GM10248 (cell line): ENCODE measurements around the gene DOLK.

Source experiments
- CTCF ChIA-PET: fragments of 300-600 bp; sonication (Branson Sonifier 250); formaldehyde crosslinking; extraction: SDS; loops from one replicate; lab custom pipeline; 2021; ENCODE audit warnings: antibody characterized with exemption; lab: Yijun Ruan, JAX
- POLR2A ChIA-PET: fragments of 350-650 bp; sonication (Branson Sonifier 250); formaldehyde crosslinking; extraction: SDS; loops from one replicate; lab custom pipeline; 2020; ENCODE audit warnings: antibody characterized with exemption; lab: Yijun Ruan, JAX
- DNase-seq: peaks from one replicate; pipeline ENCODE4 v3.0.0; 2012; ENCODE audit errors: extremely low spot score
- TF ChIP-seq, protein P1 (sequence below): IDR thresholded peaks from 2 replicates; pipeline ENCODE4 v1.5.1; 2012; ENCODE audit warnings: mild to moderate bottlenecking, low read depth; ENCODE audit errors: extremely low read depth, missing control alignments, control extremely low read depth

Gene DOLK

DNA sequence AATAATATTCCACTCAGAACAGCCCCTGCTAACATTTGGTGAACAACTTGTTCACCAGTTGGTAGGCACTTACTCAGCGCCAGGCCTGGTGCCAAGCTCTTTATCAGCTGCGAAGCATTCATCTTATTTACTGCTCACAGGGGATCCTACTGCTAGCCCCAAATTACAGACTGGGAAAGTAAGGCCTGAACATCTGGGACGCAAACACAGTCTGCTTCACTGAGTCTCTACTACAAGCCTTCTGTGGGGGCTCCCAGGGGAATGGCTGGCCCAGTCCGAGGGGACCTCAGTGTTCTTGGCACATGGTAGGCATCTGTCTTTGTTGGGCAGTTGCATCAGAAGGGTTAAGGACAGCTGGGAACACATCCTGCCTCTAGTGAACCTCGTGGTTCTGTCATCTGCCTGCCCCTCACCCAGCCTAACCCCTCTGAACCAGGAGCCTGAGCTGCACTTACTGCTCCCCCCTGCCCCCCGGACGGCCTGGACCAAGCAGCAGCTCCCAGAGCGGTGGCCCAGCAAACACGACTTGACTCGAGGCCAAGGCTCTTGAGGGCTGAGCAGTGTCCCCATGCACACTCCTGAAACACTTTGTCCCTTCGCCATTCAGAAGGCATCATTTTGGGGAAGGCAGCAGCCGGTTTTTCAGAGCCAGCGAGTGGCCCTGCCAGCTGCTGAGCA, 26.9 kb downstream of the DOLK start, which contains the start of gene PHYHD1:
TSS of gene PHYHD1 (plus strand) at position 602 of the 678 bp plus-strand sequence. CDS start 1,342 bp downstream, outside the sequence.
- ChIA-PET POLR2A (no interaction called here), CTCF (interaction anchor here (1.1 to 3.1 kb wide), 2 partner anchors 7 to 102 kb away, joined by 3 to 24 read pairs; partner anchors contain the start of gene ENDOG)
- TF ChIP-seq, protein P1, sequence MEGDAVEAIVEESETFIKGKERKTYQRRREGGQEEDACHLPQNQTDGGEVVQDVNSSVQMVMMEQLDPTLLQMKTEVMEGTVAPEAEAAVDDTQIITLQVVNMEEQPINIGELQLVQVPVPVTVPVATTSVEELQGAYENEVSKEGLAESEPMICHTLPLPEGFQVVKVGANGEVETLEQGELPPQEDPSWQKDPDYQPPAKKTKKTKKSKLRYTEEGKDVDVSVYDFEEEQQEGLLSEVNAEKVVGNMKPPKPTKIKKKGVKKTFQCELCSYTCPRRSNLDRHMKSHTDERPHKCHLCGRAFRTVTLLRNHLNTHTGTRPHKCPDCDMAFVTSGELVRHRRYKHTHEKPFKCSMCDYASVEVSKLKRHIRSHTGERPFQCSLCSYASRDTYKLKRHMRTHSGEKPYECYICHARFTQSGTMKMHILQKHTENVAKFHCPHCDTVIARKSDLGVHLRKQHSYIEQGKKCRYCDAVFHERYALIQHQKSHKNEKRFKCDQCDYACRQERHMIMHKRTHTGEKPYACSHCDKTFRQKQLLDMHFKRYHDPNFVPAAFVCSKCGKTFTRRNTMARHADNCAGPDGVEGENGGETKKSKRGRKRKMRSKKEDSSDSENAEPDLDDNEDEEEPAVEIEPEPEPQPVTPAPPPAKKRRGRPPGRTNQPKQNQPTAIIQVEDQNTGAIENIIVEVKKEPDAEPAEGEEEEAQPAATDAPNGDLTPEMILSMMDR = no peak
- DNase-seq = no peak

DNA sequence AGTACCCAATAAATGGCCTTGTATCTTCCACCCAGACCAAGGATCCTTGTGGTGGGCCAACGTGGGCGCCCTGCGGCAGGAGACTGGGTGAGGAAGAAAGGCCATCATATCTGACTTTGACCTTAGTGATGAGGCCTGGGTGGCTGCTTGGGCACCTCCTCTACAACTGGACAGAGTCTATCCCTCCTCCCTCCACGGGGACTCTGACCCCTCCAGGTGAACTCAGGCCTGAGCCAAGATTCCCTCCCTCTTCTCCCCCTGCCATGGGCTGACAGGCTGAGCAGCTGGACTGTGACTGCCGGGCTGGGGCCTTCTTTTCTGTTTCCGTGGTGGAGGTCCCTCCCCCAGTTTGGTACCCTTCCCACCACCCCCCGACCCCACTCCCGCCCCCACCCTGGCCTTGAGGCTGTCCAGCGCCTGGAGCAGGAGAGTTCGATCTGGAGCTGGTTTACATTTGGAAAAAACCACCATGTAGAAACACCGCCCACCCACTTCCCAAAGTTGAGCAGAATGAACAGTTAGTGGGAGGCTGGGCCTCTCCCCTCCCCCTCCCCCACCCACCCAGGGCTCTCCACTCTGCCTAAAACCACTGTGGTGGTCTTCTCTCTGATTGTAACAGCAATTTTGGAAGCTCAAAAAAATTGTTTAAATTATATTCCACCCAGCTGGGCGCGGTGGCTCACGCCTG, 27.9 kb downstream of the DOLK start:
- ChIA-PET CTCF (interaction anchor here (3.1 kb wide), 1 partner anchor 8 kb away, joined by 24 read pairs; no protein-coding TSS in a partner anchor), POLR2A (no interaction called here)
- TF ChIP-seq, protein P1 = no peak

DNA sequence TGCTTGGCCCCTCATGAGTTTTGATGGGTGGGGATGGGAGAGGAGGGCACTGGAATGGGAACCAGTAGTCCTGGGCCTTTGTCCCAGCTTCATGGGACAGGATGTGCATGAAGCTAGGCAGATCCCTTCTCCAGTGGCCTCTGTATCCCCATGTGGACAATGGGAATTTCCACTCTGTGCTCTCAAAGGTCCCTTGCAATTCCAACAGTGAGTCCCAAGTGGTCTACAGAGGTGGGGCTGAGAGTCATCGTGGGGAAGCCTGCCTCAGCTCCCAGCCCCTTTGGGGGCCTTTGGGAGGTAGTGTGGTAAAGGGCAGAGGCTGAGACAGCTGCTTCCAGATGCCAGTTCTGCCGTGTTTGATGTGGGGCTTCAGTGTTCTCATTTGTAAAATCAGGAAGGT, 28.5 kb downstream of the DOLK start:
- ChIA-PET POLR2A (interaction anchor here (0.7 kb wide), 1 partner anchor 61 kb away, joined by 8 read pairs; no protein-coding TSS in a partner anchor), CTCF (interaction anchor here (1.6 to 3.1 kb wide), 3 partner anchors 9 to 109 kb away, joined by 4 to 24 read pairs (median 4); partner anchors contain the start of gene SH3GLB2)
- no peak for DNase-seq
- TF ChIP-seq, protein P1 = no peak

More for the DNA sequence above, 27.9 kb downstream of the DOLK start:
- DNase-seq = no peak

DNA sequence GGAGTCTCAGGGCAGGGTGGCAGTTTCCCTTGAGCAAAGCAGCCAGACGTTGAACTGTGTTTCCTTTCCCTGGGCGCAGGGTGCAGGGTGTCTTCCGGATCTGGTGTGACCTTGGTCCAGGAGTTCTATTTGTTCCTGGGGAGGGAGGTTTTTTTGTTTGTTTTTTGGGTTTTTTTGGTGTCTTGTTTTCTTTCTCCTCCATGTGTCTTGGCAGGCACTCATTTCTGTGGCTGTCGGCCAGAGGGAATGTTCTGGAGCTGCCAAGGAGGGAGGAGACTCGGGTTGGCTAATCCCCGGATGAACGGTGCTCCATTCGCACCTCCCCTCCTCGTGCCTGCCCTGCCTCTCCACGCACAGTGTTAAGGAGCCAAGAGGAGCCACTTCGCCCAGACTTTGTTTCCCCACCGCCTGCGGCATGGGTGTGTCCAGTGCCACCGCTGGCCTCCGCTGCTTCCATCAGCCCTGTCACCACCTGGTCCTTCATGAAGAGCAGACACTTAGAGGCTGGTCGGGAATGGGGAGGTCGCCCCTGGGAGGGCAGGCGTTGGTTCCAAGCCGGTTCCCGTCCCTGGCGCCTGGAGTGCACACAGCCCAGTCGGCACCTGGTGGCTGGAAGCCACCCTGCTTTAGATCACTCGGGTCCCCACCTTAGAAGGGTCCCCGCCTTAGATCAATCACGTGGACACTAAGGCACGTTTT, 30.1 kb downstream of the DOLK start:
- ChIA-PET POLR2A (no interaction called here), CTCF (interaction anchor here (1.6 to 2.0 kb wide), 4 partner anchors 8 to 111 kb away, joined by 4 to 10 read pairs (median 5); partner anchors contain the start of gene SH3GLB2)
- no peak for DNase-seq
- TF ChIP-seq, protein P1 = no peak

DNA sequence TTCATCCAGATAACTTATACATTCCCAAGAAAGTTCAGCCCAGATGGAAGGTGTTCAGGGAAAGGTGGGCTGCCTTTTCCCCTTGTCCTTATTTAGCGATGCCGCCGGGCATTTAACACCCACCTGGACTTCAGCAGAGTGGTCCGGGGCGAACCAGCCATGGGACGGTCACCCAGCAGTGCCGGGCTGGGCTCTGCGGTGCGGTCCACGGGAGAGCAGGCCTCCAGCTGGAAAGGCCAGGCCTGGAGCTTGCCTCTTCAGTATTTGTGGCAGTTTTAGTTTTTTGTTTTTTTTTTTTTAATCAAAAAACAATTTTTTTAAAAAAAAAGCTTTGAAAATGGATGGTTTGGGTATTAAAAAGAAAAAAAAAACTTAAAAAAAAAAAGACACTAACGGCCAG, 30.7 kb downstream of the DOLK start:
- ChIA-PET POLR2A (no interaction called here), CTCF (interaction anchor here (2.0 kb wide), 2 partner anchors 9 to 12 kb away, joined by 6 to 10 read pairs; no protein-coding TSS in a partner anchor)
- DNase-seq = no peak
- TF ChIP-seq, protein P1 = no peak

DNA sequence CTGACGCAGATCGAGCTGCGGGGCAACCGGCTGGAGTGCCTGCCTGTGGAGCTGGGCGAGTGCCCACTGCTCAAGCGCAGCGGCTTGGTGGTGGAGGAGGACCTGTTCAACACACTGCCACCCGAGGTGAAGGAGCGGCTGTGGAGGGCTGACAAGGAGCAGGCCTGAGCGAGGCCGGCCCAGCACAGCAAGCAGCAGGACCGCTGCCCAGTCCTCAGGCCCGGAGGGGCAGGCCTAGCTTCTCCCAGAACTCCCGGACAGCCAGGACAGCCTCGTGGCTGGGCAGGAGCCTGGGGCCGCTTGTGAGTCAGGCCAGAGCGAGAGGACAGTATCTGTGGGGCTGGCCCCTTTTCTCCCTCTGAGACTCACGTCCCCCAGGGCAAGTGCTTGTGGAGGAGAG, 31.2 kb downstream of the DOLK start:
- TF ChIP-seq, protein P1 = no peak
- no peak for DNase-seq
- ChIA-PET CTCF (interaction anchor here (2.0 kb wide), 2 partner anchors 10 to 12 kb away, joined by 6 to 10 read pairs; no protein-coding TSS in a partner anchor), POLR2A (no interaction called here)
